NCI-H446 (cell line): ENCODE results near the gene SCFD2.
"Not testable (repeated sequence)": the region's sequence is repeated elsewhere in the genome, so short reads cannot be mapped to it uniquely, and the experiment has no call there.

ENCODE experiments used
- DNase-seq, 2 experiments: peaks; one replicate each; lab custom pipeline; 2025; lab: John Stamatoyannopoulos, UW

Gene SCFD2

DNA sequence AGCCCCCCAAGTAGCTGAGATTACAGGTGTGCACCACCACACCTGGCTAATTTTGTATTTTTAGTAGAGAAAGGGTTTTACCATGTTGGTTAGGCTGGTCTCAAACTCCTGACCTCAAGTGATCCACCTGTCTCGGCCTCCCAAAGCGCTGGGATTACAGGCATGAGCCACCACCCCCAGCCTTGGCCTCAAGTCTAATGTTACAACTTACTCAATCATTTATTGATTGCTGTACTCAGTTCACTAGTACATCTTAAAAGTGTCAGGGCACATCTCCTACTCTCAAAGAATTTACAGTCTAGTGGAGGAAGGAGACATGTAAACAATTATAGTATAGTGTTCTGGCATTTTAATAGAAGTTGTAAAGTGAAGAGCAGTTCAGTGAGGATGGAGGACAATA is 19.5 kb downstream of the SCFD2 start:
- not testable (repeated sequence) for DNase-seq

DNA sequence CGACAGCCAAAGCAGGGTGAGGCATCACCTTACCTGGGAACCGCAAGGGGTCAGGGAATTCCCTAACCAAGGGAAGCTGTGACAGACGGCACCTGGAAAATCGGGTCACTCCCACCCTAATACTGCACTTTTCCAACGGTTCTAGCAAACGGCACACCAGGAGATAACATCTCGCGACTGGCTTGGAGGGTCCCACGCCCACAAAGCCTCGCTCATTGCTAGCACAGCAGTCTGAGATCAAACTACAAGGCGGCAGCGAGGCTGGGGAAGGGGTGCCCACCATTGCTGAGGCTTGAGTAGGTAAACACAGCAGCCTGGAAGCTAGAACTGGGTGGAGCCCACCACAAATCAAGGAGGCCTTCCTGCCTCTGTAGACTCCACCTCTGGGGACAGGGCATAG is 25.7 kb downstream of the SCFD2 start:
- DNase-seq: not testable (repeated sequence)

DNA sequence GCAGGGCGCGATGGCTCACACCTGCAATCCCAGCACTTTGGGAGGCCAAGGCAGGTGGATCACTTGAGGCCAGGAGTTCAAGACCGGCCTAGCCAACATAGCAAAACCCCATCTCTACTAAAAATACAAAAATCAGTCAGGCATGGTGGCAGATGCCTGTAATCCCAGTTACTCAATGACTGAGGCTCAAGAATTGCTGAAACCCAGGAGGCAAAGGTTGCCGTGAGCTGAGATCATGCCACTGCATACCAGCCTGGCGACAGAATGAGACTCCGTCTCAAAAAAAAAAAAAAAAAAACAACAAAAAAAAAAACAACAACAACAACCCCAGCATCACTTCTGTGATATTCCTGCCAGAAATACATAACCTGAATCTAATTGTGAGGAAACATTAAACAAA is 30.9 kb downstream of the SCFD2 start:
- DNase-seq: not testable (repeated sequence)

DNA sequence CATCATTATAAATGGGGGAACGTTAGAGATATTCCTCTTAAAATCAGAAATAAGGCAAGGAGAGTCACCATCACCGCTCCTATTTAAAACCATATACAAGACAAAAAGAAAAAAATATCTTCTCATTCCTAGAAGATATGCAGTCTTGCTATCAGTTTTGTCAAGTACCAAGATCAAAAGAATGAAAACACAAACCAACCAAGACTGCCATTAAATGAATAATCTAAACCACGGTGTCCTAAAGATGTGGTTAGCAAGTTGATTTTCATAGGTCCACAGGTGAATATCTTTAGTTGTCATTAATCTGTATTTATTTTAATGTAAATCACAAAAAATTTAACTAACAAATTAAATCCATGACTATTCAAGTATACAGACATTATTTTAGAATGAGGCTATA is 39.3 kb downstream of the SCFD2 start:
- no peak for DNase-seq

DNA sequence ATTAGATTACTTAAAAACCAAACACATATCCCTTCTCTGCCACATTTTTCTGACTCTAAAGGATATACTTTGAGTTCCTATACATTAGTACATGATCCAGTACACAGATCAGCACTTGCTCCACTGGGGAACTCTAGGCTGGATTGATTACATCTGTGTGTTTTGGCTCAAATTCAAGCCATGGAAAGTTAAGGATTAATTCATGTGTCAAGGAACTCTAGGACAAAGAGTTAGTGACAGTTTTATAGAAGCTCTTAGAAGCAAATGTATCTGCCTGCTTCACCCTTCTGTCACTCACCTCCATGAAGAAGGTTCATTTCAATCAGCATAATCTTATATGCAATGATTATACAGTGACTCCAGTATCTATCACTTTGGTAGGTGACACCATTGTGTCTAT is 43.2 kb downstream of the SCFD2 start:
- DNase-seq: peak in 1 of 2 experiments; percentile 6

DNA sequence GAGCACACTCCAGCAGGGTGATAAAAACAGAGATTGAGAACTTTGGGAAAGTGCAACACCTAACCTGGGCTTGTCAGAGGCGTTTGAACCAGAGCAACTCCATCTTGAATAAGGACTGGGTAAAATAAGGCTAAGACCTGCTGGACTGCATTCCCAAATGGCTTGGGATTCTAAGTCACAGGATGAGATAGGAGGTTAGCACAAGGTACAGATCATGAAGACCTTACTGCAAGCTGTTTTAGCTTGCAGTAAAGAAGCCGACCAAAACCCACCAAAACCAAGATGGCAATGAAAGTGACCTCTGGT is 43.9 kb downstream of the SCFD2 start:
- DNase-seq: no peak

DNA sequence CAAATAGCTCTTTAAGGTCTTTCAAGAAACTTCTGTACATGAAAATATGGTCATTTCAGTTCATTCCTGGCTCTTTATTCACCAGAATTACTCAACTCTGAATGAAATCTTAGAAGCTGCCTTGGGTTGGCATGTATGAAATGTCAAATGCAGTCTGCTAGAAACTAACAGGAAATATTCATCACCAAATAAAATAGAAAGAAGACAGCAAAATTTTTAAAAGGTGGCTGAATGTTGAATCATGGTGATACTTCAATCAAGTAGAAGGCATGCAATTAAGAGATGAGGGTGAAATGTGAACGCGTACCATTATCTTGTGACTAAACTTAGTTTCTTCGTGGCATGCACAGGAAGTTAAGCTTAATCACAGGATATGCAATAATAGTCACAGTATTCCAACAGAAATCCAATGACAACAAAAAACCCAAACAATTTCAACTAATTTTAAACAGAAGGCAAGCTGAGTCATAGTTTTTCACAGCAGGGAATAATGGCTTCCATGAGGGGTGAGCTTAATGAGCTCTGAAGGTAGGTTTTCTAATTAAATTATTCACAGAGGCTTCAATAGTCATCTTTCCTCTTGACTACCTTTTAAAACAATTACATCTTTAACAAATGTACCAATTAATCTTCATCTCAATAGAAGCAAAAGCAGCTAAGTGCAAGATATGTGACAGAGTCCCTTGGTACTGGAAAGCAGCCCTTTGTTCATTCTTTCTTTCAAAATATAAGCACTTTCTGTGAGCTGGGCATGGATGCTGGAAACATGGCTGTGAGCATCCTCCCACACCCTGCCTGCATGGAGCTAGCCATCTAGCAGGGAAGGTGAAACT is 44.5 kb downstream of the SCFD2 start:
- peak in 1 of 2 experiments; percentile 55 for DNase-seq

DNA sequence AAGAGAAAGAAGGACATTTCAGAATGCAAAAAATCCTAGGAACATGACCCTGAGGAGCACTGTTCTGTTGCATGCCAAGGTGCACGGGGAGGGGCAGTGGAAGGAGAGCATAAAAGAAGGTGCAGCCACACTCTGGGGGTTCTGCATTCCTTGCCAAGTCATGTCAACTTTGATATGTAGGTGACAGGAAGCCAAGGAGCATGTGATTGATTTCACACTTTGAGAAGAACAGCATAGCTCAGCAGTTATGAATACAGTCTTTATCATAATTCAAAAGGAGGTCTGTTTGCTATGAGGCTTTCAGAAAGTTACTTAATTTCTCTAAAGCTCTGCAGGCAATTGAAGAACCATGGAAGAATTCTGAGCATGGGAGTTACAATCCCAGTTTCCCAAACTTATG is 50.6 kb downstream of the SCFD2 start:
- DNase-seq: no peak

DNA sequence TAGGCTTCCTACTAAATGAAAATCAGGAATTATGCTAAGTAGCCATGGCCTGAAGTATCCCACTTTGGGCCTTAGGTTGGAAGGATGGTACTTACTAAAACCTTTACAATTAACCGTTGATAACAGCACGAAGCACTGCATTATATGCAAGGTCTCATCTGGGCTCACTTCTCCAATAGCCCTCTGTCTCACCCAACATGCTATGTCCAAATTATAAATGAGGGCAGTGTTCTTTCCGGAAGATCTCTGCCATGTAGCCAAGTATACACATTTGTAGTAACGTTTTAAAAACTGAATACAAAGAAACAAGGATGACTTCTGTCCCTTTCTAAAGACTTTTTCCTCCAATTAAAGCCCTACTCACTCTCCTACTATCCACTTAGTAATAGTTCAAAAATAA is 51.6 kb downstream of the SCFD2 start:
- no peak for DNase-seq

DNA sequence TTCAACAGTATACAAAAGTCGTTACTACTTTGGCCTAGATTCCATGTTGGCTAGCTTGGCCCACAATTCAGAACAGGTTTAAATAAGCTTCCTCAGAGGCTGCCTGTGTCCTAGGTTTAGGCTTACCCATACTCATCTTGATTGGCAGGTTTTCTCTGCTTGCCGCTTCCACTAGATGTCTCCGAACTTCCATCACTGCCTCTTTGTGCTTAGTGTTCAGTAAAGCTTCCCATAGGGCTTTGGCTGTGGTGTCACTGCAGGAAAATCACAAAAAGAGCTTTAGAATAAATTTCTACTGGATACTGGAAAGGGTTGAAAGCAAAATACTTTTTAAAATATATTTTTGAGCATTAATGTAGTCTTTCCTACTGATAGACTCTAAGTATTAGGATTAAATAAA is 52.4 kb downstream of the SCFD2 start:
- peak in 1 of 2 experiments; percentile 20 for DNase-seq

DNA sequence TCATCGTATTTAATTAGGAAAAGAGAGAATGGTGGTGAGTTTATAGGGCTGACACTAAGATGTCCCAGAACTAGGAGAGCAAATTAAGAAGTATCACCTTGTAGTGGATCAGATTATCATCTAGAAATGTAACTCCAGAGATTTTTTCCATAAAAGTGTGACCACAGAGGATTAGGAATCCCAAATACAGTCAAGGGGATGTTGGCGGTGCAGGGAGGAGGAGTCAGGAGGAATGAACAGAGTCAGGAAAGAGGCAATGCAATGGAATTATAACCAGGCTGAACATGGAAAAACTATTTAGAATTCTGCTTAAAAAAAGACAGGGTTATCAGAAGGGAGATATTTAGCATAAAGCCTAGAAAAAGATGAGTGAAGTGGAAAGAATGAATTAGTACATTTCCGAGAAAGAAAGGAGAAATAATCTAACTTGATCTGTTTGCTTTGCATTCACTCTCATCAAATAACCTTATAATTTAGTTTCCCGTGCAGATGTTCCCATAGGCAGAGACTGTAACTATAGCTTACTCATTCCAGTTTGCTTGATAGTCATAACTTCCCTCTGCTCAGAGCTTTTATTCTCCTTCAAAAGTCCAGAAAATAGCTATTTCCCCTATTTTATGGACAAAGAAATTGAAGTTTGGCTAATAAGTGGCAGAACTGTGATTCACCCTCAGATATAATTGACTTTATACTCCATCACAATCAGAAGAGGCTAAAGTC is 56.4 kb downstream of the SCFD2 start:
- no peak for DNase-seq

DNA sequence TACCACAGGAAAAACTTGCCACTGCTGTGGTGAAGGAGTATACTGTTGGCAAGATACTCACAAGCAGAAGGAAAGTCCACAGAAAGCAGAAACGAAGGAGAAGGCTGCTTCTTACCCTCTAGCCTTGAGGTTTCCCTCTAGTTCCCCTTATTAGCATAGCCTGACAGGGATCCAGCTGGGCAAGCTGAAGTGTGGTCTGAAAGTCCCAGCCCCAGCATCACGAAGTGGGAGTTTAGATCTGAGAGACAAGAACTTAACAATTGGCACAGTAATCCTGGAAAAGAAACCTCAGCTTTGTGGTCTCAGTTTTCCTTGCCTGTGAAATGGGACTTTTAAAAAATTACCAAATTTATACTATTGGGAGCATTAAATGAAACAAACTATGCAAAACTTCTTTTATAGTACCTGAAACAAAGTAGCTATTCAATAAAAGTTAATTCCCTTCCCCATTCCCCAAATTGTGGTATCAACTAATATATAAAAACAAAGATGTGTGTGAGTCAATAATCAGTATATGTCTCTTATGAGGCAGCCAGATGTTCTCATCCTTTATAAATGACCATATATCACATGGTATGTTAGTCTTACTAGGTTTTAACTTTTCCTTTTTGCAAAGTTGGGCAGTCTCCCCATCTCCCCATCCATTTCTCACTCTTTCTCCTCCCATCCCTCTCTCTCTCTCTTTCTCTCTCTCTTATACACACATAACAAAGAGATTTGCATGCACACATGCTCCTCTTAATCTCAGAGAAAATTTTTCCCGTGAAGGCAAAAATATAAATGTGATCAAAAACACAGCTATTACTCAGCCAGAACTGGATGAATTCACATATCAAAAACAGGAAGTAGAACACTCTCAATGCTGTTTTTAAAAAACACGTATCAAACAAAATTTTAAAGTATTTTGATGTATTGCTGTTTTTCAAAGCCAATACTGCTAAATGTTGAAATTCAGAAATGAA is 57.8 kb downstream of the SCFD2 start:
- DNase-seq: no peak

DNA sequence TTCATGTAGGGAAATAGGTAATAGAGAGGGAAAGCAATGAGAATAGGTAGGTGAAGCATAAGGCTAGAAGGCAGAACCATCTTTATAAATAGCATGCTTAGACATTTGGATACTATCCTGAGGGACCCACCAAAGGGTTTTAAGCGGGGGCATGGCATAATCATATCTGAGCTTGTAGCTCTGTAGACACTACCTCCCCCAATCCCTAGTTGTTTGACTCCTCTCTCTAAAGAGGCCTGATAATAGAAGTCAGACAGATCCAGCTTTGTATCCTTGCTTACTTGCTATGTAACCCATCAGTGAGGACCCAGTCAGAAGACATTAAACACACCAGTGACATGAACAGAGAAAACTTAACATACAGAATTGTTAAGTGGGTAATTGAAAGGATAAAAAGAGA is 58.7 kb downstream of the SCFD2 start:
- no peak for DNase-seq

DNA sequence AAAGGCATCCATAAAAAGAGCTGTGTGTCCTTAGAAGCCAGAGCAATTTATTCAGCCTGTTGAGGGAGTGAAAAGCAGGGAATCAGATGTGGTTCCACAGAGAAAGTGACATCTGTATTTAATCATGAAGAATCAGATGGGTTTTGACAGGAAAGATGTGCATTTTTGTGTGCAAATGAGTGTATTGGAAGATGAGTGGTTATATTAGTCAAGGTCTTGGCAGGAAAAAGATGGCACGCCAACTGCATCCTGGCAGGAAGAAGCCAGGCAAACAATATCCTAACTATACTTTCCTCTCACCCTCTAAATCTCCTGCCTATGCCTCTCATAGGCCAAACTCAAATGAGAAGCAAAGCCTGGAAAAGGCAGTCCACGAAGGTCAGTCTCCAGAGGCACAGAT is 59.1 kb downstream of the SCFD2 start:
- peak in 1 of 2 experiments; percentile 41 for DNase-seq

DNA sequence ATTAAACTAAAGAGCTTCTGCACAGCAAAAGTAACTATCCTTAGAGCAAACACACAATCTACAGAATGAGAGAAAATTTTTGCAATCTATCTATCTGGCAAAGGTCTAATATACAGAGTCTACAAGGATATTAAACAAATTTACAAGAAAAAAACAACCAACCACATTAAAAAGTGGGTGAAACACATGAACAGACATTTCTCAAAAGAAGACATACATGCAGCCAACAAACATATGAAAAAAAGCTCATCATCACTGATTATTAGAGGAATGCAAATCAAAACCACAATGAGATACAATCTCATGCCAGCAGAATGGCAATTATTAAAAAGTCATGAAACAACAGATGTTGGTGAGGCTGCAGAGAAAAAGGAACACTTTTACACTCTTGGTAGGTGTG is 73.7 kb downstream of the SCFD2 start:
- not testable (repeated sequence) for DNase-seq

DNA sequence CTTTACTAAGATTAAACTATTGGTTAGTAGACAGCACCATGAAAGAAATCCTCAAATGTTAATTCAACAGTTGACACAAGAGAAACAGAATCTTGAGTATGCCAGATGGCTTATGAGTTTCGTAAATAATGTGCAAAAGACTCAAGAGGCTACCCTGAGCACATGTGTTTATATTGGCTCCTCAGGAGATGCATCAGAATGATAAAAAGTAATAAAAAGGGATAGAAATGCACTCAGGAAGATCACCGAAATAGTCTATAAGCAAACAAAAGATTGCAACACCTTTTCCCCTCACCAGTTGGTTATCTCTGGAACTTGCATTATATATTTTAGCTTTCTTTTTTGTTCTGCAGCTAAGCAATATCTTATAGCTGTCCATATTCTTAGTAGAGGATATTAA is 84.4 kb downstream of the SCFD2 start:
- DNase-seq: peak in 1 of 2 experiments; percentile 8

DNA sequence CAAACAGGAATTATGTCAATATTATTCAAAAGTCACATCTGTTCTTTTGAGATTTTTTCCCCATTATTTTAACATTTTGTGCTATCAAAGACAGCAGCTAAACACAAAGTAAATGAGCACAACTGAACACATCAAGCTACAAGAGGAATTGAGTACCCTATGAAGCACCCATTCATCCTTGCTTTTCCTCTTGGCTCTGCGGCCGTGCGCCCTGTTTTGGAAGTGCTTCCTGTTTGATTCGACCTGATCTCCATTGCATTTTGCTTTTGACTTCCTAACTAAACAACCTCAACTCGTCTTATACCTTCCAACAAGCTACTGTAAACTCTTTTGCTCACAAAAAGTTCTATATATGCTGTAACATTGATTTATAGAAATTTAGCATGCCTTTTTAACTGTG is 85.0 kb downstream of the SCFD2 start:
- DNase-seq: no peak

DNA sequence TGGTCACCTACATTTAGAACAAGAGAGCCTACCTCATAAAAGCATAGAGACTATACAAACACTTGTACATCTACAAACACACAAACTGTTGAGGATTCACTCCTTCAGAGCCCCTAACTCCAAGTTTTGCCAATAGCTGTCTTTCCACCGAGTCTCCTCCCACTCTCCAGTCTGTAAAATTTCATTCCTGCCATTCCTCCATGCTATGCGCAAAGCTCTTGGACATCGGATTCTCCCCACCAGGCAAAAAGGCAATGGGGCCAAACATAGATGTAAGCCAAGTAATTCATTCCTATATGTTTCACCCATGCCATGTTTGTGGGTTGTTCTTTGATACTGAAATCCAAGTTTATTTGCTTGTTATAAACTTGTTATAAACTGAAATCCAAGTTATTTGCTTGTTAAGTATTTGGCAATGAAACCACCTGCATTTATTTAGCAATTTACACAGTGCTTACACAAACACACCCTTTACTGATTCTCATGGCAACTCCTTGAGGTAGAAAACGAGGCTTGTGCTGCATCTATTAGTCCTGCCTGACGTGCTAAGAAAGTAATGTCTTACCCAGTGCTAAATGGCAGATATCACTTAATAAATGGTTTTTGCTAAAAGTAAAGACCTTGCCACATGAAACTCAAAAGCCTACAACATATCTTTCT is 91.1 kb downstream of the SCFD2 start:
- DNase-seq: no peak

DNA sequence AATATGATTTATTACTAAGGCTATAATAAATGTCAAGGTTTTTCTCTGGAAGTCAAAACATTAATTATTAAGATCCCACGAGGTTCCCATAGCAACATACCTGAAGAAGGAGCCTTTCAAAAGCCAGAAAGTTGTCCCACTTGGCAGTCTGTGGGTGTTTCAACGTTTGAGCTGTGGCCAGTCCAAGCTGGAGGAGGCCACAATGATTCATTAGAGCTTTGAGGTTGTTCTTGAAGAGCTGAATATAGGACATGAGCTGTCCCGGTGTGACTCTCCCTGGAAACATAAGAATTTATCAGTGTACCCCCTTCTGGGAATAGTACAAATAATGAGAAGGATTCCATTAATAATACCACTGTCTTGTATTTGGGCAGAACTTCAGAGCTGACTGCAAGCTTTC is 92.1 kb downstream of the SCFD2 start:
- no peak for DNase-seq

DNA sequence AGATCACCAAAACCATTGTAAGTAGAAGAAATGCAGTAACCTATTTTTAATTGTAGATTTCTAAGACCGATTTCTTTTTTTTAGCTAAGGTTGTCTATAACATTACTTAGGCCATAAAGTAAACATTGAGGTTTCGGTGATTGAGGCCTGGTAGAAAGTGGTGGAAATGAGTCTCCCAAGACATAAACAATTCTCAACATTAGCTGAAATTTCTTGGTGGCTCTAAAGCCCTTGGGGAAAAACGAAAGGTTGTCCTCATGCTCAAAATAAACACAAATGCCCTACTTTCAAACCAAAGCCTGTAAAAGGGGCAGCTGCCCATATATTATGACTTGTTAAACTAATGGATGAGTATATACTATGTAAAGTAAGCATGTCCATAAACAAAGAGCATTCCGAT is 98.8 kb downstream of the SCFD2 start:
- DNase-seq: no peak

DNA sequence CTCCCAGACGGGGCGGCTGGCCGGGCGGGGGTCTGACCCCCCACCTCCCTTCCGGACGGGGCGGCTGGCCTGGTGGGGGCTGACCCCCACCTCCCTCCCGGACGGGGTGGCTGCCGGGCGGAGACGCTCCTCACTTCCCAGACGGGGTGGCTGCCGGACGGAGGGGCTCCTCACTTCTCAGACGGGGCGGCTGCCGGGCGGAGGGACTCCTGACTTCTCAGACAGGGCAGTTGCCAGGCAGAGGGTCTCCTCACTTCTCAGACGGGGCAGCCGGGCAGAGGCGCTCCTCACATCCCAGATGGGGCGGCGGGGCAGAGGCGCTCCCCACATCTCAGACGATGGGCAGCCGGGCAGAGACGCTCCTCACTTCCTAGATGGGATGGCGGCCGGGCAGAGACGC is 109.9 kb downstream of the SCFD2 start:
- DNase-seq: not testable (repeated sequence)

DNA sequence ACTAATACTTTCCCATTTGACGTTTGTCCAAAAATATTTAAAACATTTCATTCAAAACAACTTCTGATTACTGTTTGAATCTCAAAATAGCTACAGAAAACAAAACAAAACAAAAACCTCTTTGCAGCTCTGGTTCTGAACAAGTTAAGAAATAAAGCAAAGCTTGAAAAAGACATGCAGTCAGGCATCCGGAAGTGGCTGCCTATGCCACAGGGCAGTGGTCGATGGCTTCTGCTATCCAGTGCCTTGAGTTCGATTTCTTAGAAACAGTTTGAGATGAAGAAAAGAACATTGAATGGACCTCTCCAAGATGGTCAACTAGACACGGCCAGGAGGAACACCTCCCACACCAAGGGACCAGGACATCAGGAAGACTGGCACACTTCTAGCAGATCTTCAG is 125.3 kb downstream of the SCFD2 start:
- DNase-seq: no peak
